Panc1 (cell line): ENCODE measurements around the gene BMAL1. TPM values are rescaled to one million over a fixed set of nuclear protein-coding genes. Genes with fewer than 3 reads are reported as not detected.

ENCODE experiments used
- ATAC-seq: fragments of 200-7000 bp; cut with Tn5 transposase; 2 replicates; pipeline ENCODE4 v1.9.1; 2020; ENCODE audit warnings: mild to moderate bottlenecking, moderate library complexity
- BruUV-seq: library from RNA; stranded (reverse); fragments of 400-500 nt; replicated peaks from 2 replicates; lab custom pipeline; 2021; lab: Mats Ljungman, UMichigan
- CTCF ChIA-PET: fragments of 300-600 bp; sonication (Branson Sonifier 250); formaldehyde crosslinking; loops from one replicate; lab custom pipeline; 2022; ENCODE audit warnings: antibody characterized with exemption; lab: Charles Lee
- POLR2A ChIA-PET: fragments of 300-600 bp; sonication (Branson Sonifier 250); formaldehyde crosslinking; loops from one replicate; lab custom pipeline; 2022; ENCODE audit warnings: antibody characterized with exemption; lab: Charles Lee
- DNase-seq: peaks from one replicate; pipeline ENCODE4 v3.0.0-alpha.2; 2010; ENCODE audit warnings: low read depth, low spot score
- H3K27ac ChIP-seq: 2 replicates; pipeline ENCODE4 v1.5.1; 2011; ENCODE audit warnings: mild to moderate bottlenecking, low read length, inconsistent platforms
- H3K27me3 ChIP-seq: fragments of 200-500 bp; sonication (Bioruptor generic); 2 replicates; pipeline ENCODE4 v1.6.0; 2014; ENCODE audit warnings: low read length, inconsistent platforms; ENCODE audit not compliant: control insufficient read depth, insufficient read depth
- H3K36me3 ChIP-seq: fragments of 200-500 bp; sonication (Bioruptor generic); 2 replicates; pipeline ENCODE4 v1.5.1; 2014; ENCODE audit warnings: inconsistent platforms, mild to moderate bottlenecking, low read length, moderate library complexity; ENCODE audit not compliant: control insufficient read depth, insufficient read depth
- H3K4me1 ChIP-seq: 2 replicates; pipeline ENCODE4 v1.5.1; 2011; ENCODE audit warnings: inconsistent platforms, mild to moderate bottlenecking, low read length, moderate library complexity; ENCODE audit not compliant: control insufficient read depth, insufficient read depth
- H3K4me3 ChIP-seq, 2 experiments: 2 replicates each; pipeline ENCODE4 v1.5.1; 2011 to 2012; ENCODE audit warnings: low read depth in 2 of 2, low read length in 2 of 2, mild to moderate bottlenecking in 2 of 2, inconsistent platforms in 1 of 2, moderate library complexity in 1 of 2
- H3K9me3 ChIP-seq: fragments of 200-500 bp; sonication (Bioruptor generic); 2 replicates; pipeline ENCODE4 v1.5.1; 2014; ENCODE audit warnings: low read depth, mild to moderate bottlenecking, inconsistent platforms, low read length, moderate library complexity; ENCODE audit not compliant: control insufficient read depth, insufficient read depth
- CTCF ChIP-seq: fragments of 450-650 bp; IDR thresholded peaks from 2 replicates; pipeline ENCODE4 v1.5.1; 2017; ENCODE audit warnings: mild to moderate bottlenecking
- POLR2AphosphoS5 ChIP-seq: IDR thresholded peaks from 2 replicates; pipeline ENCODE4 v1.6.1; 2012; ENCODE audit warnings: mild to moderate bottlenecking, low read depth, low read length, moderate library complexity
- REST ChIP-seq, 2 experiments: IDR thresholded peaks; 2 replicates each; pipeline ENCODE4 v1.6.1; 2011 to 2012; ENCODE audit warnings: low read depth in 2 of 2, control low read depth in 1 of 2, low read length in 1 of 2, mild to moderate bottlenecking in 1 of 2, moderate library complexity in 1 of 2; ENCODE audit not compliant: insufficient read depth in 1 of 2
- SIN3A ChIP-seq: IDR thresholded peaks from 2 replicates; pipeline ENCODE4 v1.6.1; 2012; ENCODE audit warnings: low read depth, mild to moderate bottlenecking, low read length, moderate library complexity, borderline replicate concordance; ENCODE audit not compliant: insufficient read depth
- TCF7L2 ChIP-seq: IDR thresholded peaks from 2 replicates; pipeline ENCODE4 v1.6.1; 2011; ENCODE audit warnings: mild to moderate bottlenecking, low read depth, low read length, inconsistent platforms
- in situ Hi-C: cut with HindIII; loops from 2 replicates; pipeline ENCODE4 v1.10.0; 2016; ENCODE audit warnings: low sequenced_read_pairs, low pct_unique_long_range_greater_than_20kb
- intact Hi-C: fragments of 100-400 bp; cut with micrococcal nuclease; formaldehyde crosslinking; loops from one replicate; pipeline ENCODE4 v1.10.0; 2022; ENCODE audit not compliant: unreplicated experiment
- total RNA-seq: library from RNA; stranded (reverse); gene quantifications from one replicate; pipeline ENCODE4 v1.2.1, GENCODE V29; 2021; ENCODE audit not compliant: unreplicated experiment

The BMAL1 gene
- total RNA-seq, 1 experiment from 2014 or later: 9.3 TPM

- DNase-seq (no peak), ATAC-seq (no peak)
- H3K4me3 ChIP-seq: no peak overlapping the region
- BruUV-seq: no TSS peak
- no peak overlapping the region for H3K27ac ChIP-seq
- POLR2A ChIA-PET: no interaction called here
- TF ChIP-seq POLR2AphosphoS5: no peak
- no peak for TF ChIP-seq REST (IDR thresholded peaks at IDR 0.05; ENCODE audit: insufficient read depth in 1 of 2, low read depth in 2 of 2, low read length in 1 of 2)
- TF ChIP-seq SIN3A: no peak
- TF ChIP-seq TCF7L2: no peak
- no peak for TF ChIP-seq CTCF
- CTCF ChIA-PET: interaction anchor here (0.6 to 1.4 kb wide), 3 partner anchors 9 to 370 kb away, joined by 4 to 9 read pairs (median 6); no protein-coding TSS in a partner anchor
- H3K9me3 ChIP-seq: no peaks in the 10 kb centered on the region
- peaks cover 19% of the 10 kb centered on the region; the same call in 1 of the 2 replicates for H3K4me1 ChIP-seq
- in situ Hi-C loops: no loop called here
- intact Hi-C loops: no loop called here
- H3K27me3 ChIP-seq: no peaks in the 10 kb centered on the region
- H3K36me3 ChIP-seq: no peaks in the 10 kb centered on the region
Observed at GRCh38 chr11:13334034-13334786, 56.6 kb downstream of the BMAL1 start.

- TF ChIP-seq TCF7L2: no peak
- peak; percentile 92 for TF ChIP-seq CTCF
- TF ChIP-seq SIN3A: no peak
- ATAC-seq: peak; percentile 63; the same call in 1 of the 2 replicates
- no TSS peak for BruUV-seq
- Histone ChIP-seq H3K27me3 (no peaks in the 10 kb centered on the region), H3K36me3 (no peaks in the 10 kb centered on the region), H3K9me3 (no peaks in the 10 kb centered on the region), H3K27ac (no peak overlapping the region), H3K4me3 (no peak overlapping the region), H3K4me1 (peaks cover 22% of the 10 kb centered on the region; the same call in 1 of the 2 replicates)
- DNase-seq: no peak
- ChIA-PET CTCF (interaction anchor here (1.4 kb wide), 1 partner anchor 125 kb away, joined by 9 read pairs; no protein-coding TSS in a partner anchor), POLR2A (no interaction called here)
- intact Hi-C loops (no loop called here), in situ Hi-C loops (no loop called here)
Observed at GRCh38 chr11:13335319-13335718, 57.7 kb downstream of the BMAL1 start.
